HG03159 (cell line): ENCODE data around the gene PKN2.
"Not testable (repeated sequence)": the region's sequence is repeated elsewhere in the genome, so short reads cannot be mapped to it uniquely, and the experiment has no call there.

Experiments
- ATAC-seq: cut with Tn5 transposase; IDR thresholded peaks from one replicate; pipeline ENCODE4 v1.9.1; 2021; ENCODE audit warnings: mild to moderate bottlenecking, moderate library complexity; ENCODE audit not compliant: unreplicated experiment

Gene PKN2

GRCh38 chr1:88784551-88784950 is 100.5 kb downstream of the PKN2 start:
- no peak for ATAC-seq

GRCh38 chr1:88787023-88787903 is 103.2 kb downstream of the PKN2 start:
- ATAC-seq = no peak

- ATAC-seq = no peak
These were observed 107.1 kb downstream of the PKN2 start for GRCh38 chr1:88791192-88791591.

- ATAC-seq = no peak
These were observed 115.4 kb downstream of the PKN2 start for GRCh38 chr1:88799491-88799890.

GRCh38 chr1:88800382-88801051 is 116.4 kb downstream of the PKN2 start:
- no peak for ATAC-seq

GRCh38 chr1:88801575-88802208 is 117.6 kb downstream of the PKN2 start:
- ATAC-seq = no peak

- ATAC-seq = no peak
These were observed 118.3 kb downstream of the PKN2 start for GRCh38 chr1:88802404-88802803.

- ATAC-seq = no peak
These were observed 118.9 kb downstream of the PKN2 start for GRCh38 chr1:88802950-88803349.

GRCh38 chr1:88803444-88803843 is 119.4 kb downstream of the PKN2 start:
- ATAC-seq = no peak

- ATAC-seq = no peak
These were observed 128.3 kb downstream of the PKN2 start for GRCh38 chr1:88812366-88812765.

- no peak for ATAC-seq
These were observed 129.4 kb downstream of the PKN2 start for GRCh38 chr1:88813471-88813870.

GRCh38 chr1:88819642-88820041 is 135.6 kb downstream of the PKN2 start:
- not testable (repeated sequence) for ATAC-seq

GRCh38 chr1:88825721-88826120 is 141.6 kb downstream of the PKN2 start:
- ATAC-seq = no peak

- no peak for ATAC-seq
These were observed 163.6 kb downstream of the PKN2 start for GRCh38 chr1:88847643-88848042.

GRCh38 chr1:88851303-88852063 is 167.4 kb downstream of the PKN2 start:
- ATAC-seq = no peak

- no peak for ATAC-seq
These were observed 183.9 kb downstream of the PKN2 start for GRCh38 chr1:88867743-88868521.

GRCh38 chr1:88869644-88870043 is 185.6 kb downstream of the PKN2 start:
- not testable (repeated sequence) for ATAC-seq

- no peak for ATAC-seq
These were observed 189.8 kb downstream of the PKN2 start for GRCh38 chr1:88873737-88874349.

GRCh38 chr1:88875595-88875994 is 191.5 kb downstream of the PKN2 start:
- ATAC-seq = no peak
